Measurements from ENCODE around the gene NIM1K.

- TF ChIP-seq CTCF (IDR thresholded peaks at IDR 0.05) (no peak), EZH2 (IDR thresholded peaks at IDR 0.05; ENCODE audit: borderline replicate concordance, insufficient read depth, low read depth, low read length, poor library complexity, severe bottlenecking) (no peak)
Measured at GRCh38 chr5:43268188-43268820, 76.3 kb downstream of the NIM1K start.
